HFF-Myc (cell line): ENCODE data around the gene SUFU.

Source experiments
- DNase-seq: peaks from one replicate; pipeline ENCODE4 v3.0.0-alpha.2; 2011; ENCODE audit warnings: low read depth; ENCODE audit errors: extremely low read depth
- H3K4me3 ChIP-seq: replicated peaks from 2 replicates; pipeline ENCODE4 v1.5.1; 2011; ENCODE audit warnings: low read depth, mild to moderate bottlenecking, control low read depth, low read length
- CTCF ChIP-seq: IDR thresholded peaks from 2 replicates; pipeline ENCODE4 v1.5.1; 2012; ENCODE audit warnings: mild to moderate bottlenecking, low read depth, low read length, control low read depth; ENCODE audit errors: missing control alignments

Gene SUFU

GRCh38 chr10:102480396-102480795 lies 23.4 kb upstream of the SUFU start:
- TF ChIP-seq CTCF, result no peak
- no peak for DNase-seq
- no peak overlapping the region for H3K4me3 ChIP-seq

- no peak for TF ChIP-seq CTCF
- no peak overlapping the region for H3K4me3 ChIP-seq
- DNase-seq, result no peak
Measured at GRCh38 chr10:102484021-102484420, 19.8 kb upstream of the SUFU start.

GRCh38 chr10:102485093-102485784 lies 18.5 kb upstream of the SUFU start:
- no peak for TF ChIP-seq CTCF

GRCh38 chr10:102491136-102491535 lies 12.6 kb upstream of the SUFU start:
- DNase-seq, result no peak
- TF ChIP-seq CTCF, result no peak
- no peak overlapping the region for H3K4me3 ChIP-seq

More at GRCh38 chr10:102485093-102485784, 18.5 kb upstream of the SUFU start:
- DNase-seq, result no peak
- no peak overlapping the region for H3K4me3 ChIP-seq

GRCh38 chr10:102492344-102492939 lies 11.3 kb upstream of the SUFU start:
- no peak overlapping the region for H3K4me3 ChIP-seq
- TF ChIP-seq CTCF, result no peak
- DNase-seq, result no peak

GRCh38 chr10:102492983-102493382 lies 10.8 kb upstream of the SUFU start:
- no peak for DNase-seq
- H3K4me3 ChIP-seq, result no peak overlapping the region
- TF ChIP-seq CTCF, result no peak
